GM10847 (cell line): ENCODE measurements around the gene CCNB1IP1.

ENCODE experiments used
- POLR2A ChIP-seq: IDR thresholded peaks from 2 replicates; pipeline ENCODE4 v1.6.1; 2011; ENCODE audit not compliant: insufficient read length; ENCODE audit errors: extremely low read depth

The CCNB1IP1 gene

DNA sequence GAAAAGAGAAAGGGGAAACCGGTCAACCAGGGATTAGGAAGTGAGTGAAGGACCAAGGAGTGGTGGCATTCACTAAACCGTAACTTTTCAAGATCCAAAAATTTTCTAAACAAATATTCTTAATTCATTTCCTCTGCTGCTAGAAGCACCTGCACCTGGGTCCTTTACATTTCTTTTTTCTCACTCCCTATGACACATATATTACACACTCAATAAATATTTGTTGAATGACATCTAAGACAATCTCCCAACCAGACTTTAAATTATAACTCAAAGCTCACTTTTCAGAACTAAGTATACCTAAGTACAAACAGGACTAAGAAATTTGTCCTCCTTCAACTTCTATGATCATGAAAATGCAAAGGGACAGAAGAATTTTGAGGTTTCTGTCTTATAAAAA is 38.4 kb downstream of the CCNB1IP1 start:
- no peak for TF ChIP-seq POLR2A

DNA sequence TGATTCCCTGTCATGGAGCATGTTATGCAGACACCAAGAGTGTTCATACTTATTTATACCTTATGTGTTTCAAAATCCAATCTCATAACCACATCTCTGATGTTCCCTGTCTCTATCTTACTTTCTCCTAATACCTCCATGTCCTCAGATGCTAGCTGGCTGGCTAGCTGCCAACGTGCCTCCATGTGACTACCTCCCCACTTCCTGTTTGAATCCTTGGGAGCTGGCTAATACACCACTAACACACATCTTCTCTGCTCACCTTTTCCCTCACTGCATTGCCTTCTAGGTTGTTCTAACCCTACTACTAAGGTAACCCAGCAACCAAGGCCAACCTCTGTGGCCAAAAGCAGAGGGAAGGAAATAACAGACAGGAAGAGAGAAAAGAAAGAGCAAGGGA is 54.7 kb downstream of the CCNB1IP1 start:
- TF ChIP-seq POLR2A, result no peak

DNA sequence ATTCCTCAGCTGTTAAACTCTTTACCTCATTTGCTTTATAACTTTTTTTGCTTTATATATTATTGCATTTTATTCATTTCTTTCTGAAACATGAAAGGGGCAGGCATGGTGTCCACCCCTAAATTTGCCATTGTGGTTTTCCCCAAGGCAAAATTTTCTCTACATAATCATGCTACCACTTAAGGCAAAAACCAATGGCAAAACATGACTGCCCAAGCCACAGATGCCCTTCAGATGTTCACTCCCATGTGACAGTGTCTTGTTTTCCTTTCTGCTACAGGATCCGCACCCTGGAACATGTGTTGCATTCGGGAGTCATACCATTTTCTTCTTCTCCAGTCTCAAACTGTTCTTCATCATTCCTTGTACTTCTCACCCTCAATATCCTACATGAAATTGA is 55.7 kb downstream of the CCNB1IP1 start:
- TF ChIP-seq POLR2A, result no peak

GRCh38 chr14:20274062-20274461 is 59.0 kb downstream of the CCNB1IP1 start:
- TF ChIP-seq POLR2A, result no peak

GRCh38 chr14:20262642-20263128 is 70.4 kb downstream of the CCNB1IP1 start:
- TF ChIP-seq POLR2A, result no peak
